ENCODE results near the gene HS3ST4. TPM values are rescaled to one million over a fixed set of nuclear protein-coding genes. Genes with fewer than 3 reads are reported as not detected.

The HS3ST4 gene
- polyA plus RNA-seq, 1 donor (not counting 4 experiments of a cell fraction or from before 2014, with no cell fraction given): not detected

- Histone ChIP-seq H3K4me3 (ENCODE audit: control insufficient read depth in 2 of 3, extremely low read depth in 1 of 3, insufficient read depth in 2 of 3, low read depth in 1 of 3, low read length in 3 of 3) (no peak overlapping the region), H4K20me1 (ENCODE audit: control insufficient read depth, extremely low read depth, insufficient read depth, low read length) (no peaks in the 10 kb centered on the region), H3K9me3 (ENCODE audit: control insufficient read depth, low read depth, low read length) (no peaks in the 10 kb centered on the region), H3K27ac (ENCODE audit: control insufficient read depth, insufficient read depth, low read length) (no peak overlapping the region), H3K27me3 (ENCODE audit: control insufficient read depth, extremely low read depth, insufficient read depth, low read length) (no peaks in the 10 kb centered on the region), H3K79me2 (ENCODE audit: control insufficient read depth, insufficient read depth, low read length) (no peaks in the 10 kb centered on the region), H2AFZ (ENCODE audit: control insufficient read depth, low read length) (no peak overlapping the region), H3K36me3 (ENCODE audit: control insufficient read depth in 2 of 2, extremely low read depth in 1 of 2, insufficient read depth in 2 of 2, low read length in 2 of 2) (no peaks in the 10 kb centered on the region), H3K4me1 (ENCODE audit: control insufficient read depth, extremely low read depth, insufficient read depth, low read length) (no peaks in the 10 kb centered on the region), H3K9me1 (ENCODE audit: control insufficient read depth, extremely low read depth, insufficient read depth, low read length) (no peaks in the 10 kb centered on the region), H3K4me2 (ENCODE audit: control insufficient read depth, extremely low read depth, insufficient read depth, low read depth, low read length) (no peak overlapping the region), H3K9ac (ENCODE audit: control insufficient read depth, extremely low read depth, insufficient read depth, low read length) (no peak overlapping the region)
- FAIRE-seq (no peak), DNase-seq (ENCODE audit: low read depth, low spot score) (no peak)
- dilution Hi-C loops (cut with MboI; ENCODE audit: extremely low pct_ligation_motif_present, low sequenced_read_pairs): no loop called here
- TF ChIP-seq EZH2 (IDR thresholded peaks at IDR 0.05; ENCODE audit: low read length): no peak
- TF ChIP-seq, protein P1, sequence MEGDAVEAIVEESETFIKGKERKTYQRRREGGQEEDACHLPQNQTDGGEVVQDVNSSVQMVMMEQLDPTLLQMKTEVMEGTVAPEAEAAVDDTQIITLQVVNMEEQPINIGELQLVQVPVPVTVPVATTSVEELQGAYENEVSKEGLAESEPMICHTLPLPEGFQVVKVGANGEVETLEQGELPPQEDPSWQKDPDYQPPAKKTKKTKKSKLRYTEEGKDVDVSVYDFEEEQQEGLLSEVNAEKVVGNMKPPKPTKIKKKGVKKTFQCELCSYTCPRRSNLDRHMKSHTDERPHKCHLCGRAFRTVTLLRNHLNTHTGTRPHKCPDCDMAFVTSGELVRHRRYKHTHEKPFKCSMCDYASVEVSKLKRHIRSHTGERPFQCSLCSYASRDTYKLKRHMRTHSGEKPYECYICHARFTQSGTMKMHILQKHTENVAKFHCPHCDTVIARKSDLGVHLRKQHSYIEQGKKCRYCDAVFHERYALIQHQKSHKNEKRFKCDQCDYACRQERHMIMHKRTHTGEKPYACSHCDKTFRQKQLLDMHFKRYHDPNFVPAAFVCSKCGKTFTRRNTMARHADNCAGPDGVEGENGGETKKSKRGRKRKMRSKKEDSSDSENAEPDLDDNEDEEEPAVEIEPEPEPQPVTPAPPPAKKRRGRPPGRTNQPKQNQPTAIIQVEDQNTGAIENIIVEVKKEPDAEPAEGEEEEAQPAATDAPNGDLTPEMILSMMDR (optimal IDR thresholded peaks at IDR 0.05 in 1 of 3, IDR thresholded peaks at IDR 0.05 in 1 of 3, conservative IDR thresholded peaks at IDR 0.05 in 1 of 3; ENCODE audit: extremely low read depth in 1 of 3, insufficient read depth in 2 of 3, low read length in 3 of 3): no peak
These were observed 477.7 kb downstream of the HS3ST4 start for GRCh38 chr16:26169473-26169872.

DNA sequence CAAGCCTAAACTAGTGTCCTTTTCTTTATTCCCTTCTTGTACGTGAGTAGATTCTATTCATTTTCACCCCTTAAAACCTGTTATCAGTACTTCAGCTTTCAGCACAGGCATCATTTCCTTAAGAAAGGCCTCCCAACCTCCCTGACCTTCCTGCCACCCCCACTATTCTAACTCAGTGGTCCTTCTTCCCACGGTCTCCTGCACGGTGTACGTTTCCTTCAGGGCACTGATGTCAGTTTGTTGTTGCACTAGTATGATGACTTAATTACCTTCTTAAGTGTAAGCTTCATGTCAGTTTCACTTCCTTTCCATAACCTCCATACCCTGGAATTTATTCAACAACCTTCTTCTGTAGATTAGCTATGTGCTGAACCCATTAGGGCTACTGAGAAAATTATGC is 484.2 kb downstream of the HS3ST4 start:
- Histone ChIP-seq H3K27ac (ENCODE audit: control insufficient read depth, insufficient read depth, low read length) (no peak overlapping the region), H3K36me3 (ENCODE audit: control insufficient read depth in 2 of 2, extremely low read depth in 1 of 2, insufficient read depth in 2 of 2, low read length in 2 of 2) (no peaks in the 10 kb centered on the region), H4K20me1 (ENCODE audit: control insufficient read depth, extremely low read depth, insufficient read depth, low read length) (no peaks in the 10 kb centered on the region), H3K4me1 (ENCODE audit: control insufficient read depth, extremely low read depth, insufficient read depth, low read length) (no peaks in the 10 kb centered on the region), H3K79me2 (ENCODE audit: control insufficient read depth, insufficient read depth, low read length) (no peaks in the 10 kb centered on the region), H3K27me3 (ENCODE audit: control insufficient read depth, extremely low read depth, insufficient read depth, low read length) (no peaks in the 10 kb centered on the region), H3K9ac (ENCODE audit: control insufficient read depth, extremely low read depth, insufficient read depth, low read length) (no peak overlapping the region), H2AFZ (ENCODE audit: control insufficient read depth, low read length) (no peak overlapping the region), H3K4me2 (ENCODE audit: control insufficient read depth, extremely low read depth, insufficient read depth, low read depth, low read length) (no peak overlapping the region), H3K9me3 (ENCODE audit: control insufficient read depth, low read depth, low read length) (no peaks in the 10 kb centered on the region), H3K9me1 (ENCODE audit: control insufficient read depth, extremely low read depth, insufficient read depth, low read length) (no peaks in the 10 kb centered on the region), H3K4me3 (ENCODE audit: control insufficient read depth in 2 of 3, extremely low read depth in 1 of 3, insufficient read depth in 2 of 3, low read depth in 1 of 3, low read length in 3 of 3) (no peak overlapping the region)
- no peak for TF ChIP-seq EZH2 (IDR thresholded peaks at IDR 0.05; ENCODE audit: low read length)
- TF ChIP-seq, protein P1 (optimal IDR thresholded peaks at IDR 0.05 in 1 of 3, IDR thresholded peaks at IDR 0.05 in 1 of 3, conservative IDR thresholded peaks at IDR 0.05 in 1 of 3; ENCODE audit: extremely low read depth in 1 of 3, insufficient read depth in 2 of 3, low read length in 3 of 3): no peak
- FAIRE-seq (no peak), DNase-seq (ENCODE audit: low read depth, low spot score) (no peak)
- dilution Hi-C loops (cut with MboI; ENCODE audit: extremely low pct_ligation_motif_present, low sequenced_read_pairs): no loop called here
